ENCODE data around the gene SLC22A13.

Gene SLC22A13

GRCh38 chr3:38274864-38275649 is 9.4 kb downstream of the SLC22A13 start:
- Histone ChIP-seq H3K79me2 (no peaks in the 10 kb centered on the region), H3K4me1 (no peaks in the 10 kb centered on the region), H3K27me3 (ENCODE audit: control insufficient read depth, insufficient read depth, low read length) (no peaks in the 10 kb centered on the region), H3K4me2 (ENCODE audit: low read length) (no peak overlapping the region), H3K9ac (no peak overlapping the region), H2AFZ (no peak overlapping the region), H3K36me3 (ENCODE audit: control insufficient read depth, insufficient read depth, low read length) (no peaks in the 10 kb centered on the region), H3K4me3 (ENCODE audit: low read depth, low read length) (no peak overlapping the region), H3K27ac (no peak overlapping the region), H3K9me3 (ENCODE audit: control insufficient read depth, low read length) (no peaks in the 10 kb centered on the region)
- TF ChIP-seq CTCF (IDR thresholded peaks at IDR 0.05) = no peak

GRCh38 chr3:38275658-38276057 is 10.0 kb downstream of the SLC22A13 start:
- TF ChIP-seq CTCF (IDR thresholded peaks at IDR 0.05) = no peak
- no peaks in the 10 kb centered on the region for H3K27me3 ChIP-seq (ENCODE audit: control insufficient read depth, insufficient read depth, low read length)

GRCh38 chr3:38276081-38276916 is 10.7 kb downstream of the SLC22A13 start:
- TF ChIP-seq CTCF (IDR thresholded peaks at IDR 0.05) = no peak
- no peaks in the 10 kb centered on the region for H3K36me3 ChIP-seq (ENCODE audit: control insufficient read depth, insufficient read depth, low read length)
- no peak overlapping the region for H3K27ac ChIP-seq
- H3K4me1 ChIP-seq = no peaks in the 10 kb centered on the region
- H3K27me3 ChIP-seq (ENCODE audit: control insufficient read depth, insufficient read depth, low read length) = no peaks in the 10 kb centered on the region
- H2AFZ ChIP-seq = no peak overlapping the region
- H3K4me3 ChIP-seq (ENCODE audit: low read depth, low read length) = no peak overlapping the region
- H3K4me2 ChIP-seq (ENCODE audit: low read length) = no peak overlapping the region
- H3K79me2 ChIP-seq = no peaks in the 10 kb centered on the region
- no peak overlapping the region for H3K9ac ChIP-seq
- no peaks in the 10 kb centered on the region for H3K9me3 ChIP-seq (ENCODE audit: control insufficient read depth, low read length)

More at GRCh38 chr3:38275658-38276057, 10.0 kb downstream of the SLC22A13 start:
- Histone ChIP-seq H3K4me1 (no peaks in the 10 kb centered on the region), H3K27ac (no peak overlapping the region), H3K4me3 (ENCODE audit: low read depth, low read length) (no peak overlapping the region), H3K36me3 (ENCODE audit: control insufficient read depth, insufficient read depth, low read length) (no peaks in the 10 kb centered on the region), H2AFZ (no peak overlapping the region), H3K79me2 (no peaks in the 10 kb centered on the region), H3K9ac (no peak overlapping the region), H3K9me3 (ENCODE audit: control insufficient read depth, low read length) (no peaks in the 10 kb centered on the region), H3K4me2 (ENCODE audit: low read length) (no peak overlapping the region)

- H3K27me3 ChIP-seq (ENCODE audit: control insufficient read depth, insufficient read depth, low read length) = no peaks in the 10 kb centered on the region
- no peaks in the 10 kb centered on the region for H3K4me1 ChIP-seq
- H2AFZ ChIP-seq = no peak overlapping the region
- no peak overlapping the region for H3K27ac ChIP-seq
- TF ChIP-seq CTCF (IDR thresholded peaks at IDR 0.05) = no peak
- H3K9me3 ChIP-seq (ENCODE audit: control insufficient read depth, low read length) = no peaks in the 10 kb centered on the region
- no peak overlapping the region for H3K9ac ChIP-seq
- H3K36me3 ChIP-seq (ENCODE audit: control insufficient read depth, insufficient read depth, low read length) = no peaks in the 10 kb centered on the region
- H3K79me2 ChIP-seq = no peaks in the 10 kb centered on the region
- H3K4me3 ChIP-seq (ENCODE audit: low read depth, low read length) = no peak overlapping the region
- H3K4me2 ChIP-seq (ENCODE audit: low read length) = no peak overlapping the region
Observed at GRCh38 chr3:38276917-38277630, 11.5 kb downstream of the SLC22A13 start.

All from parathyroid adenoma (tissue), 2 donors.